ENCODE measurements around the gene FAM3C.
A peak's percentile ranks its signal among the peaks of the same experiment; 100 is the strongest.

FAM3C gene

GRCh38 chr7:121302214-121302745, 93.8 kb downstream of the FAM3C start:
- TF ChIP-seq RARB (CRISPR knock-in tag; IDR thresholded peaks at IDR 0.05) (no peak), ZFP3 (CRISPR knock-in tag; IDR thresholded peaks at IDR 0.05) (no peak), TCF4 (CRISPR knock-in tag; IDR thresholded peaks at IDR 0.05; ENCODE audit: borderline replicate concordance) (no peak)
- TF ChIP-seq, protein P1, sequence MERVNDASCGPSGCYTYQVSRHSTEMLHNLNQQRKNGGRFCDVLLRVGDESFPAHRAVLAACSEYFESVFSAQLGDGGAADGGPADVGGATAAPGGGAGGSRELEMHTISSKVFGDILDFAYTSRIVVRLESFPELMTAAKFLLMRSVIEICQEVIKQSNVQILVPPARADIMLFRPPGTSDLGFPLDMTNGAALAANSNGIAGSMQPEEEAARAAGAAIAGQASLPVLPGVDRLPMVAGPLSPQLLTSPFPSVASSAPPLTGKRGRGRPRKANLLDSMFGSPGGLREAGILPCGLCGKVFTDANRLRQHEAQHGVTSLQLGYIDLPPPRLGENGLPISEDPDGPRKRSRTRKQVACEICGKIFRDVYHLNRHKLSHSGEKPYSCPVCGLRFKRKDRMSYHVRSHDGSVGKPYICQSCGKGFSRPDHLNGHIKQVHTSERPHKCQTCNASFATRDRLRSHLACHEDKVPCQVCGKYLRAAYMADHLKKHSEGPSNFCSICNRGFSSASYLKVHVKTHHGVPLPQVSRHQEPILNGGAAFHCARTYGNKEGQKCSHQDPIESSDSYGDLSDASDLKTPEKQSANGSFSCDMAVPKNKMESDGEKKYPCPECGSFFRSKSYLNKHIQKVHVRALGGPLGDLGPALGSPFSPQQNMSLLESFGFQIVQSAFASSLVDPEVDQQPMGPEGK (CRISPR knock-in tag; IDR thresholded peaks at IDR 0.05; ENCODE audit: borderline replicate concordance): no peak
- peak; percentile 27; the same call in 2 of the 3 replicates for ATAC-seq

DNA sequence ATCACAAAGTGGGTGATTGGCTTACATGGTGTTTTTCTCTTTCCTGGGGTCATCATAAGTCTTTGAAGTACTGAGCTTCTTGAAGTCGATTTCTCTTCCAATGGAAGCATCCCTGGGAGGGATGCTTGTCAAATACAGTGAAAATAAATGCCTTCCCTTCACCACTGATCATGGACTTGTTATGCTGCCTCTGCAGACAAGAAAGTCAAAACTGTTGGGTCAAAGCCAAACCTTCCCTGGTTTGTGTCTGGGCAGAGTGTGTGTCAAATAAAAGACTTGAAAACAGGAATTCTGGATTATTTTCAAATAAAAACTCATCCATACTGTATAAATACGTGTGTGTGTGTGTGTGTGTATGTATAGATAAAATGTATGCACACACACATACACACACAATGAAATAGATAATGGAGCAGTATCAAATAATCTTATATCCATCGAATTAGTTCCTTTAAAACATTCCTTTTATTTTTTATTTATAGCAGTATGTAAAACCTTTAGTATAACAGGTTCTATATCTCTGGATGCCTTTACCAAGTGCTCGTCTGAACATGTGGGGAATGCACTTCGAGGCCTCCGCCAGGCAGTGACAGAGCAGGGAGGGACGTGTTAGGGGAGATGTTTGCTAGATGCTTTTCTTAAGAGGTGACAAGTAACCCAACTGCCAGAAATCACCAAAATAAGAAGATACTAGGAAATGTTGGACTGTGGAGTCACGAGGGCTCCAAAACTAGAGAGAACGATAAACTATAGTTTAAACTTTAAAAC, 94.5 kb downstream of the FAM3C start:
- TF ChIP-seq ZNF8 (CRISPR knock-in tag; IDR thresholded peaks at IDR 0.05): no peak
- no peak for TF ChIP-seq ZFP3 (CRISPR knock-in tag; IDR thresholded peaks at IDR 0.05)
- TF ChIP-seq, protein P1 (CRISPR knock-in tag; IDR thresholded peaks at IDR 0.05; ENCODE audit: borderline replicate concordance): no peak
- TF ChIP-seq SNAI2 (CRISPR knock-in tag; IDR thresholded peaks at IDR 0.05): no peak
- TF ChIP-seq ISL1 (CRISPR knock-in tag; IDR thresholded peaks at IDR 0.05): no peak
- no peak for TF ChIP-seq CSRNP3 (CRISPR knock-in tag; IDR thresholded peaks at IDR 0.05)
- TF ChIP-seq TSHZ2 (CRISPR knock-in tag; IDR thresholded peaks at IDR 0.05): no peak
- TF ChIP-seq TCF4 (CRISPR knock-in tag; IDR thresholded peaks at IDR 0.05; ENCODE audit: borderline replicate concordance): no peak
- TF ChIP-seq ZNF70 (CRISPR knock-in tag; IDR thresholded peaks at IDR 0.05): no peak
- peak; percentile 35; the same call in 2 of the 3 replicates for ATAC-seq

DNA sequence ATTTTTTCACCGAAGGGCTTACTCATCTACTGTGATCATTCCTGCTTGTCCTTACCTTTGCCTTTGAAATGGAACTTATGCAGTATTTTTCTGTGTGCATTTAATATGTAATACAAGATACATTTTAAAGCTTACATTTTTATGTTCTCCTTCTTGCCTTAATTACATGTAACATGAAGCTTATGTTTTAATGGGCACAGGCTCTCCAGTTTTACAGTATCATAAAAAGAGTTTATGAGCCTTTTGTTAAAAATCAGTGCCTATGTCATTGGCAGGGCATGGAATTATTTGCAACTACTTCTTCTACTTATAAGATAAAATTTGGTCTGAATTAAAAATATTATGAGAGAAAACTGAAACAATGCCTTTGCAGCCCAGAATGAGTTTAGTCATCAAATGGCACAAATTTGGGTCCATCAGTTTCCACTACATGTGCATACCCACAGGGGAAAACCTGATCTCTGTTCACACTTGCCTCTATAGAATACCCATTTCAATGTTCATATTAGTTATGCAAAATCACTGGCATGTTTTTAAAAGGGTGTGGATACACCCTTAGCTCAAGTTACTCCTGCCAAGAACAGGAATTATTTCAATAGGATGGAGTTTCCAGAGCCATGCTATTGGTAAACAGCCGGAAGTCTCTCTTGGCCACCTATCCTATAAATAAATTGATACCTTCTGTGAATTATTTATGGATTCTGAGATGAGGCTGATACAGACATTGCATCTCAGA, 95.3 kb downstream of the FAM3C start:
- no peak for ATAC-seq
- TF ChIP-seq POU6F1 (CRISPR knock-in tag; IDR thresholded peaks at IDR 0.05; ENCODE audit: borderline replicate concordance, low read depth): no peak
- no peak for TF ChIP-seq CREB5 (CRISPR knock-in tag; IDR thresholded peaks at IDR 0.05; ENCODE audit: low read depth)
- no peak for TF ChIP-seq OSR1 (CRISPR knock-in tag; IDR thresholded peaks at IDR 0.05)
- no peak for TF ChIP-seq TOX (CRISPR knock-in tag; IDR thresholded peaks at IDR 0.05; ENCODE audit: borderline replicate concordance)
- TF ChIP-seq ZC3H10 (CRISPR knock-in tag; IDR thresholded peaks at IDR 0.05): no peak
- no peak for TF ChIP-seq ESRRG (CRISPR knock-in tag; IDR thresholded peaks at IDR 0.05)
- TF ChIP-seq SNAI2 (CRISPR knock-in tag; IDR thresholded peaks at IDR 0.05): no peak
- no peak for TF ChIP-seq ZFP3 (CRISPR knock-in tag; IDR thresholded peaks at IDR 0.05)
- no peak for TF ChIP-seq BACH2 (CRISPR knock-in tag; IDR thresholded peaks at IDR 0.05; ENCODE audit: borderline replicate concordance)
- TF ChIP-seq RARB (CRISPR knock-in tag; IDR thresholded peaks at IDR 0.05): no peak
- no peak for TF ChIP-seq ZFP30 (CRISPR knock-in tag; IDR thresholded peaks at IDR 0.05)
- TF ChIP-seq ISL1 (CRISPR knock-in tag; IDR thresholded peaks at IDR 0.05): no peak
- no peak for TF ChIP-seq ZNF565 (CRISPR knock-in tag; conservative IDR thresholded peaks at IDR 0.05; ENCODE audit: low read depth)
- no peak for TF ChIP-seq ZNF8 (CRISPR knock-in tag; IDR thresholded peaks at IDR 0.05)
- TF ChIP-seq GLIS3 (CRISPR knock-in tag; IDR thresholded peaks at IDR 0.05): no peak
- no peak for TF ChIP-seq TSHZ2 (CRISPR knock-in tag; IDR thresholded peaks at IDR 0.05)
- TF ChIP-seq CSDC2 (CRISPR knock-in tag; IDR thresholded peaks at IDR 0.05): no peak

Data from SK-N-SH treated with all-trans-retinoic acid at 6 μM for 48 hours (cell line).